HepG2 (cell line): ENCODE data around the gene GLUD2. TPM values are rescaled to one million over a fixed set of nuclear protein-coding genes. Genes with fewer than 3 reads are reported as not detected.

Experiments
- ARID2 ChIP-seq: sonication (generic); formaldehyde crosslinking; IDR thresholded peaks from 2 replicates; pipeline ENCODE4 v1.8.1; 2022; ENCODE audit warnings: mild to moderate bottlenecking, missing genetic modification reagents, borderline replicate concordance
- ATF1 ChIP-seq: IDR thresholded peaks from 2 replicates; pipeline ENCODE4 v1.6.1; 2016; ENCODE audit warnings: mild to moderate bottlenecking, control low read depth
- CTCF ChIP-seq: sonication (generic); formaldehyde crosslinking; IDR thresholded peaks from 2 replicates; pipeline ENCODE4 v1.5.0; 2020; ENCODE audit warnings: mild to moderate bottlenecking, missing genetic modification reagents, moderate library complexity
- EP300 ChIP-seq, 3 experiments: sonication (generic) in 1 of 3; formaldehyde crosslinking in 1 of 3; IDR thresholded peaks; 2 replicates each; pipeline versions ENCODE4 v1.5.1 to v1.6.1; 2011 to 2020; ENCODE audit warnings: low read depth in 2 of 3, low read length in 2 of 3, borderline replicate concordance in 1 of 3, improper control_type of control experiment in 1 of 3, mild to moderate bottlenecking in 1 of 3, missing genetic modification reagents in 1 of 3, moderate library complexity in 1 of 3
- FOXA3 ChIP-seq: IDR thresholded peaks from 2 replicates; pipeline ENCODE4 v1.6.1; 2016; ENCODE audit warnings: missing genetic modification reagents, missing compliant biosample characterization
- GATAD2A ChIP-seq: IDR thresholded peaks from 2 replicates; pipeline ENCODE4 v1.6.1; 2016
- HNF1B ChIP-seq: sonication (generic); formaldehyde crosslinking; IDR thresholded peaks from 2 replicates; pipeline ENCODE4 v1.5.1; 2020; ENCODE audit warnings: mild to moderate bottlenecking, moderate library complexity, missing genetic modification reagents
- PAX8 ChIP-seq: sonication (generic); formaldehyde crosslinking; IDR thresholded peaks from 2 replicates; pipeline ENCODE4 v1.8.0; 2022; ENCODE audit warnings: mild to moderate bottlenecking, missing genetic modification reagents, borderline replicate concordance
- PITX1 ChIP-seq: sonication (generic); formaldehyde crosslinking; IDR thresholded peaks from 2 replicates; pipeline ENCODE4 v1.5.1; 2020; ENCODE audit warnings: mild to moderate bottlenecking, missing genetic modification reagents
- POGZ ChIP-seq: sonication (generic); formaldehyde crosslinking; IDR thresholded peaks from 2 replicates; pipeline ENCODE4 v1.4.0; 2020; ENCODE audit warnings: mild to moderate bottlenecking, missing genetic modification reagents
- POLR2G ChIP-seq: fragments of 200-400 bp; formaldehyde crosslinking; IDR thresholded peaks from 2 replicates; pipeline ENCODE4 v1.6.1; 2018; ENCODE audit warnings: mild to moderate bottlenecking, low read depth, low read length, moderate library complexity
- SALL2 ChIP-seq: sonication (generic); formaldehyde crosslinking; IDR thresholded peaks from 2 replicates; pipeline ENCODE4 v1.8.1; 2023; ENCODE audit warnings: mild to moderate bottlenecking, missing genetic modification reagents, inconsistent platforms
- SOX6 ChIP-seq, 2 experiments: fragments of 450-650 bp in 1 of 2; sonication (generic) in 1 of 2; formaldehyde crosslinking in 1 of 2; IDR thresholded peaks; 2 replicates each; pipeline versions ENCODE4 v1.4.0 to v1.6.1; 2017 to 2020; ENCODE audit warnings: antibody characterized with exemption in 1 of 2, mild to moderate bottlenecking in 1 of 2, missing genetic modification reagents in 1 of 2
- ZFAT ChIP-seq: sonication (generic); formaldehyde crosslinking; conservative IDR thresholded peaks from 2 replicates; pipeline ENCODE4 v1.8.1; 2023; ENCODE audit warnings: missing genetic modification reagents, inconsistent platforms
- ZNF260 ChIP-seq: sonication (generic); formaldehyde crosslinking; IDR thresholded peaks from 2 replicates; pipeline ENCODE4 v1.4.0; 2020; ENCODE audit warnings: missing genetic modification reagents, low read depth, mild to moderate bottlenecking, borderline replicate concordance
- ZNF263 ChIP-seq: sonication (generic); formaldehyde crosslinking; IDR thresholded peaks from 2 replicates; pipeline ENCODE4 v1.4.0; 2020; ENCODE audit warnings: missing genetic modification reagents
- ZNF468 ChIP-seq: sonication (generic); formaldehyde crosslinking; IDR thresholded peaks from 2 replicates; pipeline ENCODE4 v1.8.0; 2022; ENCODE audit warnings: mild to moderate bottlenecking, moderate library complexity, missing genetic modification reagents
- polyA plus RNA-seq, 8 experiments: library from polyadenylated mRNA; depleted of rRNA in 3 of 8; stranded (reverse) in 7 of 8; unstranded in 1 of 8; fragments of >200 nt; fragmentation: Illumina TruSeq in 4 of 8; extraction: Trizol in 4 of 8; gene quantifications; 2 replicates each; pipeline versions ENCODE4 v1.2.1 to v1.2.3, GENCODE V29; 2011 to 2016; ENCODE audit warnings: low read depth in 4 of 8, missing spikeins in 1 of 8, mixed read lengths in 1 of 8; ENCODE audit not compliant: insufficient read depth in 1 of 8
- total RNA-seq, 5 experiments: library from RNA; depleted of rRNA; stranded (reverse); fragments of >200 nt; fragmentation: Illumina TruSeq; extraction: Trizol; gene quantifications; 2 replicates each; pipeline ENCODE4 v1.2.3, GENCODE V29; 2016; ENCODE audit warnings: low read depth in 1 of 5
- TF ChIP-seq, protein P1 (sequence below): sonication (generic); formaldehyde crosslinking; IDR thresholded peaks from 2 replicates; pipeline ENCODE4 v1.9.0; 2022; ENCODE audit warnings: missing genetic modification reagents, mild to moderate bottlenecking, borderline replicate concordance
- TF ChIP-seq, protein P2 (sequence below): sonication (generic); formaldehyde crosslinking; IDR thresholded peaks from 2 replicates; pipeline ENCODE4 v1.8.1; 2023; ENCODE audit warnings: mild to moderate bottlenecking, inconsistent platforms, moderate library complexity, missing genetic modification reagents, borderline replicate concordance

Gene GLUD2
- total and polyA plus RNA-seq, 2 of the 13 experiments (the other 11 are each of a cell fraction or from before 2014, with no cell fraction given) = 3.4 to 8.0 TPM

- TF ChIP-seq, protein P1, sequence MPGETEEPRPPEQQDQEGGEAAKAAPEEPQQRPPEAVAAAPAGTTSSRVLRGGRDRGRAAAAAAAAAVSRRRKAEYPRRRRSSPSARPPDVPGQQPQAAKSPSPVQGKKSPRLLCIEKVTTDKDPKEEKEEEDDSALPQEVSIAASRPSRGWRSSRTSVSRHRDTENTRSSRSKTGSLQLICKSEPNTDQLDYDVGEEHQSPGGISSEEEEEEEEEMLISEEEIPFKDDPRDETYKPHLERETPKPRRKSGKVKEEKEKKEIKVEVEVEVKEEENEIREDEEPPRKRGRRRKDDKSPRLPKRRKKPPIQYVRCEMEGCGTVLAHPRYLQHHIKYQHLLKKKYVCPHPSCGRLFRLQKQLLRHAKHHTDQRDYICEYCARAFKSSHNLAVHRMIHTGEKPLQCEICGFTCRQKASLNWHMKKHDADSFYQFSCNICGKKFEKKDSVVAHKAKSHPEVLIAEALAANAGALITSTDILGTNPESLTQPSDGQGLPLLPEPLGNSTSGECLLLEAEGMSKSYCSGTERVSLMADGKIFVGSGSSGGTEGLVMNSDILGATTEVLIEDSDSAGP = peak; percentile 62
- no peak for TF ChIP-seq CTCF (CRISPR knock-in tag)
- no peak for TF ChIP-seq ARID2 (CRISPR knock-in tag)
- no peak for TF ChIP-seq PAX8
- TF ChIP-seq, protein P2, sequence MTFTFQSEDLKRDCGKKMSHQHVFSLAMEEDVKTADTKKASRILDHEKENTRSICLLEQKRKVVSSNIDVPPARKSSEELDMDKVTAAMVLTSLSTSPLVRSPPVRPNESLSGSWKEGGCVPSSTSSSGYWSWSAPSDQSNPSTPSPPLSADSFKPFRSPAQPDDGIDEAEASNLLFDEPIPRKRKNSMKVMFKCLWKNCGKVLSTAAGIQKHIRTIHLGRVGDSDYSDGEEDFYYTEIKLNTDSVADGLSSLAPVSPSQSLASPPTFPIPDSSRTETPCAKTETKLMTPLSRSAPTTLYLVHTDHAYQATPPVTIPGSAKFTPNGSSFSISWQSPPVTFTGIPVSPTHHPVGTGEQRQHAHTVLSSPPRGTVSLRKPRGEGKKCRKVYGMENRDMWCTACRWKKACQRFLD (CRISPR knock-in tag) = no peak
- no peak for TF ChIP-seq SALL2
- peak in 1 of 2 experiments; percentile 22; a peak in 1 of 4 replicates for TF ChIP-seq EP300 (IDR thresholded peaks at IDR 0.05; ENCODE audit: low read depth in 2 of 2, low read length in 2 of 2)
- no peak for TF ChIP-seq EP300 (CRISPR knock-in tag; IDR thresholded peaks at IDR 0.05; ENCODE audit: borderline replicate concordance)
- TF ChIP-seq ZFAT (CRISPR knock-in tag) = no peak
- TF ChIP-seq GATAD2A (CRISPR knock-in tag) = peak; percentile 60
- peak; percentile 66 for TF ChIP-seq POGZ (CRISPR knock-in tag)
- no peak for TF ChIP-seq ATF1 (CRISPR knock-in tag)
- TF ChIP-seq PITX1 = peak; percentile 30; the same call in 1 of the 2 replicates
- no peak for TF ChIP-seq SOX6 (IDR thresholded peaks at IDR 0.05)
- TF ChIP-seq SOX6 (CRISPR knock-in tag; IDR thresholded peaks at IDR 0.05) = peak; percentile 54
- no peak for TF ChIP-seq ZNF468 (CRISPR knock-in tag)
- TF ChIP-seq ZNF260 (CRISPR knock-in tag) = no peak
- TF ChIP-seq FOXA3 (CRISPR knock-in tag) = peak; percentile 31; the same call in 1 of the 2 replicates
- TF ChIP-seq ZNF263 (CRISPR knock-in tag) = no peak
- TF ChIP-seq POLR2G = no peak
- TF ChIP-seq HNF1B (CRISPR knock-in tag) = no peak
These were observed 33.4 kb upstream of the GLUD2 start (continued) for GRCh38 chrX:121013897-121014455.
